NCI-H2227 (cell line): Measurements from ENCODE around the gene THSD1.
A peak's percentile ranks its signal among the peaks of the same experiment; 100 is the strongest.

Source experiments
- DNase-seq: peaks from one replicate; lab custom pipeline; 2025; ENCODE audit not compliant: unreplicated experiment; lab: John Stamatoyannopoulos, UW

THSD1 gene, protein sequence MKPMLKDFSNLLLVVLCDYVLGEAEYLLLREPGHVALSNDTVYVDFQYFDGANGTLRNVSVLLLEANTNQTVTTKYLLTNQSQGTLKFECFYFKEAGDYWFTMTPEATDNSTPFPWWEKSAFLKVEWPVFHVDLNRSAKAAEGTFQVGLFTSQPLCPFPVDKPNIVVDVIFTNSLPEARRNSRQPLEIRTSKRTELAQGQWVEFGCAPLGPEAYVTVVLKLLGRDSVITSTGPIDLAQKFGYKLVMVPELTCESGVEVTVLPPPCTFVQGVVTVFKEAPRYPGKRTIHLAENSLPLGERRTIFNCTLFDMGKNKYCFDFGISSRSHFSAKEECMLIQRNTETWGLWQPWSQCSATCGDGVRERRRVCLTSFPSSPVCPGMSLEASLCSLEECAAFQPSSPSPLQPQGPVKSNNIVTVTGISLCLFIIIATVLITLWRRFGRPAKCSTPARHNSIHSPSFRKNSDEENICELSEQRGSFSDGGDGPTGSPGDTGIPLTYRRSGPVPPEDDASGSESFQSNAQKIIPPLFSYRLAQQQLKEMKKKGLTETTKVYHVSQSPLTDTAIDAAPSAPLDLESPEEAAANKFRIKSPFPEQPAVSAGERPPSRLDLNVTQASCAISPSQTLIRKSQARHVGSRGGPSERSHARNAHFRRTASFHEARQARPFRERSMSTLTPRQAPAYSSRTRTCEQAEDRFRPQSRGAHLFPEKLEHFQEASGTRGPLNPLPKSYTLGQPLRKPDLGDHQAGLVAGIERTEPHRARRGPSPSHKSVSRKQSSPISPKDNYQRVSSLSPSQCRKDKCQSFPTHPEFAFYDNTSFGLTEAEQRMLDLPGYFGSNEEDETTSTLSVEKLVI

GRCh38 chr13:52405767-52406494 lies at the start of gene THSD1:
TSS of gene THSD1 (minus strand) at chr13:52406172. CDS start at chr13:52402600, 3,572 bp downstream.
- DNase-seq: peak; percentile 31

GRCh38 chr13:52455677-52456041 lies 49.7 kb upstream of the THSD1 start:
- peak; percentile 82 for DNase-seq

DNA sequence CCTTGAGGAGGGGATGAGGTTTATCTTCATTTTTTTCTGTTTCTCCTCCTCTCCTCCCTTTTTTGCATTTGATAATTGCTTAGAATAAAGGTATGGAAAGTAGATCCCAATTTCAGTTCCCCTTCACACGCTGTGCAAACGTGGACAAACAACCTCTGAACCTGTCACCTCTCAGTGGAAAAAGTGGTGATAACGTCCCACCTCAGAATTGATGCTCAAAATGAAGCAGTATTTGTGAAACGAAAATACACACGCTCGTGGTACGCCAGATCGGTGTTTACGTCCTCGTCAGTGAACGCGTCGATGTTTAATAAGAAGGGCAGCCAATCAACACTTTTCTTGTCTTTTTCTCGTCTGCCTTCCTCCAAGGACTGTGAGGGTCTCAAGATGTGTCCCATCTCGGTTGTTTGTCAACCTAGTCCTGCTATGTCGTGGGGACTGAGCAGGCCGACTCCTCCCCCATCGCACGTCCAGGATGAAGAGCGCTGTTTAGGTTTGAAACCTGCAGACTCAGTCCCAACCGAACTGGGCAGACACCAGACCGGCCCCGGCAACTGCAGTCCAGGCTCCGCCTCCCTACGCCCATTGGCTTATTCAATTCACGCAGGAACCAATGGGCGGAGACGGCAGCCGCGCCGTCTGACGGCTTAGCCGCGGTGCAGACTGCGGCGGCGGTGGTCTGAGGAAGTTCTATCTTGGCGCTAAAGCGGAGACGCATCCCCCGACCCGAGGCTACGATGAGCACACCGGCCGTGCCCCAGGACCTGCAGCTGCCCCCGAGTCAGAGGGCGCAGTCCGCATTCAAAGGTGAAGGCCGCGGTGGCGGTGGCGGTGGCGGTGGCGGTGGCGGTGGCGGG lies 49.1 kb upstream of the THSD1 start, which contains the start of gene CKAP2:
Gene CKAP2 (plus strand): TSS at position 659 of the 857 bp plus-strand sequence. CDS start 79 bp downstream, at position 738.
- DNase-seq: peak; percentile 94

GRCh38 chr13:52454459-52454819 lies 48.5 kb upstream of the THSD1 start:
- DNase-seq: peak; percentile 6

DNA sequence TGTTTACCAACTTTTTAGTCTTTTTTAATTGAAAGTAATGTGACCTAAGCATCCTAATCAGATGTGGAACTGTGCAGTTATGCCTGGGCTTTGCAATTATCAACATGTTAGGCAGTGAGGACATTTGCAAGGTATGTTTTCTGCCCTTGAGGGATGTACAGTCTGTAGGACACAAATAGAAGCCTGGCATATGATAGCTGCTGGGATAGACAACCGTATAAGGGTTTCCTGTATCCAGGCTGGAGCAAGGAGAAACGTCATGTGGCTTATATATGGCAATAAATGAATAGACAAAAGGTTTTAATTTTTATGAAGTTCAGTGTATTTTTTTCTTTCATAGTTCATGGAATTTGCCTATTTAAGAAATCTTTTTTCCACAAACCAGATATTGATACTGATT lies 46.5 kb upstream of the THSD1 start:
- no peak for DNase-seq

GRCh38 chr13:52451135-52451804 lies 45.3 kb upstream of the THSD1 start:
- DNase-seq: no peak

DNA sequence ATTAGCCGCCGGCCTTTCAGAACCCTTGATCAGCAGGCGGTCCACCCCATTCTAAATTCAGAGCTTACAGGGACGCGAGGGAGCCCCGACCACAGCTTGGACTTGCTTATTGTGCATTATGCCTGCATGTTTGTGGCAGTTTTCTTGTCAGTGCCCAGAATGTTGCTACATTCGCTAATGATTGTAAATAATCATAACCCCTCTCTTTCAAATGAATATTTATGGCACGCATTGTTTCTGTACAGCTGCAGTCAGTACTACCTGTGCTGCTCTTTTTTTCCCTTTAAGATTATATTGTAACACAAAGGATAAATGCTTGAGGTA lies 44.8 kb upstream of the THSD1 start:
- DNase-seq: no peak

DNA sequence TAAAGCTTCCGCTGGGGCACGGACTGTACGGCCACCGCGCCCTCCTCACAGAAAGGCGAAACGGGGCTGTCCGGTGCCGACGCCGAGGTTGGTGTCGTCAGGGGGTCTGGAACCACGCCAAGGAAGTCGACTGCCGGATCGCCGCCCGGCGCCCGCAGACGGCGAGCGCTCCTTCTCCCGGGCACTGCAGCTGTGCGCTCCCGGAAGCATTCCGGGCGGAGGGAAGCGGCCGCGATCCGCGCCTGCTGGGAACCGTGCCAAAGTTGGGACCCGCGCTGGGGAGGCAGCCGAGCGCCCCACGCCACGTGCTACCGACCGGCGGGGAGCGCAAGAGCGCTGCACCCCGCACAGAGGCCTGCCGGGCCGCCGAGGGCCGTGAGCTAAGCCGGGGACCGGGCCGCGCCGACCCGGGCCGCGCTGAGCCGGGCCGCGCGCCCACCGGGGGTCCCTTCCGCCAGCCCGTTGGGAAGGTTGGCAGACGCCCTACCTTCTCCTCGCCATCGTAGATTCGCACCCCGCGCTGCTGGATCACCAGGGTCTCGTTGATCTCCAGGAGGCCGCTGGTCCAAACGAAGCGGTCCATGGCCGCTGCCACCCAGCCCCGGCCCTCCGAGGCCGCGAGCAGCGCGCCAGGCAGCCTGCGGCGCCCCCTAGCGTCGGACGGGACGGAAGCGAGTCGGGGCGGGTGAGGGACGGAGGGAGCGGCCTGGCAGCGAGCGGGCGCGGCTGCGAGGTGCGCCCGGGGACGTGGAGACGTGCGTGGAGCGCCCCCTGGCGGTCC lies 44.2 kb upstream of the THSD1 start, which contains the start of gene VPS36:
Gene VPS36 (minus strand): TSS at position 623 of the 781 bp plus-strand sequence. CDS start 40 bp downstream, at position 583.
- peak; percentile 96 for DNase-seq

GRCh38 chr13:52449331-52450011 lies 43.5 kb upstream of the THSD1 start:
- no peak for DNase-seq

DNA sequence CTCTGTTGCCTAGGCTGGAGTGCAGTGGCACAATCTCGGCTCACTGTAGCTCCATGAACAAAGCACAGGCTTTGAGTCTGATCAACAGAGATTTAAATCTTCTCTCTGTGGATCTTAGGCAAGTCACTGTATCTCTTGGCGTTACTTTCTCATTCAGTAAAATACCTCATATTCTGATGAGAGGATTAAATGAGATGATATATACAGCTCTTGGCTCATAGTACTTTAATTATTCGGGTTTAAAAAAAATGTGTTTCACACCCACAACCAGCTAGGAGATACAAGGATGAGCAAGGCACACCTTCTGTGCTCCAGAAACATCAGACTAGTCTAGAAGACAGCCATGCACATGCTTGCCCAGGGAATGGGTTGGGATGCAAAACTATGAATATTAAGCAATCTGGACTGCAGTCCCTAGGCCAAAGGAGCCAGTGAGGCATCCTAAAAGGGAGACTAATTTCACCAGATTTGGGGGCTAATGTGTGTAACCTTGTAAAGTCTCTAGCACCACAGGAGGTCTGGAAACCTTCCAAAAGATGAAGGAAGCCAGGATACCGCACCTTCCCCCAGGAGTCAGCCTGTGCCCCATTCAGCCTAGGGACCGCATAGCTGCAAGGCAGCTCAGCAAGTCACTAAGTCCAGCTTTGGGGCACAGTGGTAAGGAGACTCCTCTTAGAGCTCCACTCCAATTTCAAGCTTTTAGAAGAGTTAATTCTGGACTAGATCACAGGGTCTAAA lies 42.0 kb upstream of the THSD1 start:
- DNase-seq: no peak

GRCh38 chr13:52447354-52447753 lies 41.4 kb upstream of the THSD1 start:
- DNase-seq: no peak

DNA sequence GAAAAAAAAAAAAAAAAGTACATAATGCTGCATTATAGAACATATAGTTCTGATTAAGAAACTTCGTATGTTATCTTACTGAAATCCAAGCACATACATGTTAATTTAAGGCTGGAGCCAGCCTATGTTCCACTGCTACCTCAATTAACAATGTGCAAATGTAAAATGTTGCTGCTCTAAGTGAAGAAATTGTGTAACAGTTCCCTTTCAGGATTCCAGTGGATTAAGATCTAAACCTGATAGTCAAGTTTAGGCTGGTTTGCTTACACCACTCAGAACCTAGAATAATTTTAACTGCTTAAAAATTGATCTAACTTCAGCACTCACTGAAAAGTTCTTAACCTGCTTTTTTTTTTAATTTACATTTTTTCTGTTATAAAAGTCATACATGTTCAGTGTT lies 40.3 kb upstream of the THSD1 start:
- no peak for DNase-seq

DNA sequence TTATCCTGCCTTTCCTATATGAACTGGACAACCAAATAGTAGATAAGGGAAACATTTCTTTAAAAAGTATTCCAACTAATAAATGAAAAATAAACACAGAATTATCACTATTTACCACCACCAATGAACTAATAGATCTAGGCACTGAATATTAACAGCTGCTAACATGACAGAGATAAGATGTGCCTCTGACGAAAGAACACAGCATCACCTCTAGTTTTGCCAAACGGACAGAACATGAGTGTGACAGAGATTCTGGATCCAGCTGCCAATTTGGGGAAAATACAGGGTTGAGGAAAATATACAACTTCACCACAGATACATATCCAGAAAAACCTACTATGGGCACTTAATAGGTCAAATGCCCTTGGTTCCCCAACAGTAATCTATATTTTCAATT lies 26.5 kb upstream of the THSD1 start:
- no peak for DNase-seq

DNA sequence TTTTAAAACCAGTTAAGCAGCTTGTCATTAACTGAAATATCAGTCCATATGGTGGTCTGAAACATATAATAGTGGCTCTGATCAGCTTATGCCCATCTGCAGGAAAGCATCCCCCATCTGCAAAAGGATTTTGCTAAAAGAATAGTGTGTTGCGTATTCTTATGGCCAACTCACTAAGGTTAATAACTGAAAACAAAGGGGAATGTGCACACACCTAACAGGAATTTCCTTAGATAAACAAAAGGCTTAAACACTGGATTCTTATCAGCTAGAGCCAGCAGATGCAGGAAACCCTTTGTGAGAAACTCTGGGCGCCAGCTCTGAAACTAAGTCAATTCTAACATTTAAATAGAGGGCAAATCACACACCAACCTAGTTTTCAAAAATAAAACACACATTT lies 22.3 kb upstream of the THSD1 start:
- DNase-seq: no peak

DNA sequence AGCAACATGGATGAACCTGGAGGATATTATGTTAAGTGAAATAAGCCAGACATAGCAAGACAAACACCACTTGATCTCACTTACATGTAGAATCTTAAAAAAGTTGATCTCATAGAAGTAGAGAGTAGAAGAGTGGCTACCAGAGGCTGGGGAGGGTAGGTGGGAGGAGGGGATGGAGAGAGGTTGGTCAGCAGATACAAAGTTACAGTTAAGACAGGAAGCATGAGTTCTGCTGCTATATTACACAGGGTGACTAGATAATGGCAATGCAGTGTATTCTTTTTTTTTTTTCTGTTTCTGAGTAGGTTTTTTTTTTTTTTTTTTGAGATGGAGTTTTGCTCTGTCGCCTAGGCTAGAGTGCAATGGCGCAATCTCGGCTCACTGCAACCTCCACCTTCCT lies 15.2 kb upstream of the THSD1 start:
- DNase-seq: no peak

DNA sequence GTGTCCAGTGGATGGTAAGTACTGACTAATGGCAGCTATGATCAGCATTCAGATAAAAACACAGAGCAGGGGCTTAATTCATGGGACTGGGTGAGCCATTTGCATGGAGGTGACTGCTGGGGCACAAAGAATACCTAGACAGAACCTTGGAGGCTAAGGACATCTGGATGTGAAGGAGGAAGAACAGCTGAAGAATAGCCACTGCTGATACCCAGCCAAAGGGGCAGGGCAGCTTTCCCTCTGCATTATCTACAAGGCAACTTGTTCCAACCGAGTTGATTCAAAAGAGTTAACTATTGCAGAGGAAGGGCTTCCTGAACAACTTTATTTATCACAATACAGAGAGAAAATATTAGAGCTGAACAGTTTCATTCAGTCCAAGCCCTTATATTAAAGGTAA lies 13.1 kb upstream of the THSD1 start:
- DNase-seq: no peak

GRCh38 chr13:52414963-52415362 lies 9.0 kb upstream of the THSD1 start:
- no peak for DNase-seq

- no peak for DNase-seq
Measured at GRCh38 chr13:52414051-52414450, 8.1 kb upstream of the THSD1 start.
